ENCODE measurements around the gene TMEM140. TPM values are rescaled to one million over a fixed set of nuclear protein-coding genes. Genes with fewer than 3 reads are reported as not detected.

The TMEM140 gene
- total RNA-seq, 8 experiments from 2014 or later, result 4.7 to 18.5 (median 11.4) TPM

GRCh38 chr7:135180122-135180521 is 32.2 kb downstream of the TMEM140 start:
- WGBS, 10 experiments, result 60 to 100% (median 93%) methylated on average over 1 to 5 of the region's 5 CpGs; no CpG with 5 or more reads in 2 of the 10 experiments
- no peaks in the 10 kb centered on the region for H3K4me1 ChIP-seq (replicated peaks in 1 of 2)
- no peak overlapping the region for H3K27ac ChIP-seq
- in situ Hi-C loops (cut with MboI; ENCODE audit: low pct_unique_long_range_greater_than_20kb in 2 of 9, low sequenced_read_pairs in 9 of 9, unreplicated experiment in 9 of 9), result no loop called here
- no peak for ATAC-seq (replicated peaks in 6 of 8)
- H3K4me3 ChIP-seq, result no peak overlapping the region

- in situ Hi-C loops (cut with MboI; ENCODE audit: low pct_unique_long_range_greater_than_20kb in 2 of 9, low sequenced_read_pairs in 9 of 9, unreplicated experiment in 9 of 9), result no loop called here
- no peak for ATAC-seq (replicated peaks in 6 of 8)
- H3K4me3 ChIP-seq, result no peak overlapping the region
- no peaks in the 10 kb centered on the region for H3K4me1 ChIP-seq (replicated peaks in 1 of 2)
- H3K27ac ChIP-seq, result no peak overlapping the region
- WGBS, 10 experiments, result 40 to 100% (median 93%) methylated on average over 1 to 3 of the region's 3 CpGs; no CpG with 5 or more reads in 1 of the 10 experiments
These were observed 33.5 kb downstream of the TMEM140 start for GRCh38 chr7:135181261-135181928.

DNA sequence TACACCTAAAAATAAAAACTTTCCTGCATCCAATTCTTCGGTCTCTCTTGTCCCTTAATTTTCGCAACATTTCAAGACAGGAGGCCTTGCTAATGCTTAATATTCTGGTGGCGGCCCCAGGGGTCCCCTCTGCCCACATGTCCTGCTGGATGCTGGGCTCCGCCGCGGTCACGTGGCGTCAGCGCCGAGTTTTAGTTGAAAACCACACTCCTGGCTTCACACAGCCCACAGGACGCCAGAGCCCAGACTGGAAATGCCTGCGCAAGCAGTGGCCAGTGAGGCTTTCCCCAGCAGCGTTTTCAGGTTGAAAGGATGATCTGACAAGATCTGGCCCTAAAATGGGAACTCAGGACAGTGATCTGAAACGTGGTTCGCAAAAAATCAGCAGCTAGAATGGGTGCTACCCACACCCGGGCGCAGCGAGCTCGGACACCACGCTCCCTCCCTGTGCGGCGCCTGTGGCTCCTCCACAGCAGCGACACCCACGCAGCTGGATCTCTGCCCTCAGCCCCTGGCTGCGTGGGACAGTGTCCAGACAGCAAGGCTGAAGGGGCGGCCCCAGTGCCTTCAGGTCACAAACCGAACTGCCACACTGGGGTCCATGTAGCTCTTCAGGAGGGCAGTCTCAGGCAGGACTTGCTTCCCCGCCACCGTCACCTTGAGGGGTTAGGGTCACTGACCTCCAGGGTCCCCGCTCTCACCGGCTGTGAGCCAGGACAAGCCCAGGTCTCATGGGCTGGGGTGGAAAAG is 34.2 kb downstream of the TMEM140 start:
- Histone ChIP-seq H3K4me1 (replicated peaks in 1 of 2) (no peaks in the 10 kb centered on the region), H3K27ac (no peak overlapping the region), H3K4me3 (no peak overlapping the region)
- in situ Hi-C loops (cut with MboI; ENCODE audit: low pct_unique_long_range_greater_than_20kb in 2 of 9, low sequenced_read_pairs in 9 of 9, unreplicated experiment in 9 of 9), result no loop called here
- no peak for ATAC-seq (replicated peaks in 6 of 8)
- 80 to 100% (median 96%) methylated on average over 2 to 23 of the region's 31 CpGs; no CpG with 5 or more reads in 2 of the 10 experiments for WGBS, 10 experiments

DNA sequence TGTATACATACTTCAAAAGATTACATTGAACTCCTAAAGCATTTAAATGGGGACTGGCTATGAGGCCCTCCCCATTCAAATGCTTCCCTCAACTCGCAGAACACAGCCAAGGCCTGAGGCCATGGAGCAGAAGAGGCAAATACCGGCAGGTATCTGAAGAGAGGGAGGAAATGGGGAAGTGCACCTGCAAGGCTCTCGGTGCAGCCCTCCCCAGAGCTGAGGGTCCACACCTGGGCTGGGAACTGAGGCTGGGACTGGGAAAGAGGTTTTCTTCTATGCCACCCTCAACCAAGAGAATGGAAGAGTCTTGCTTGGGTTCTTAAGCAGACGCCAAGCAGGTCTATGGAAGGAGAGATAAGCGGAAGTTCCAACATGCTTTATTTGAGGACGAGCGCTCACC is 35.6 kb downstream of the TMEM140 start:
- no peaks in the 10 kb centered on the region for H3K4me1 ChIP-seq (replicated peaks in 1 of 2)
- H3K27ac ChIP-seq, result no peak overlapping the region
- H3K4me3 ChIP-seq, result no peak overlapping the region
- 89 to 100% (median 93%) methylated on average over 2 to 7 of the region's 7 CpGs; no CpG with 5 or more reads in 3 of the 10 experiments for WGBS, 10 experiments
- in situ Hi-C loops (cut with MboI; ENCODE audit: low pct_unique_long_range_greater_than_20kb in 2 of 9, low sequenced_read_pairs in 9 of 9, unreplicated experiment in 9 of 9), result no loop called here
- no peak for ATAC-seq (replicated peaks in 6 of 8)

DNA sequence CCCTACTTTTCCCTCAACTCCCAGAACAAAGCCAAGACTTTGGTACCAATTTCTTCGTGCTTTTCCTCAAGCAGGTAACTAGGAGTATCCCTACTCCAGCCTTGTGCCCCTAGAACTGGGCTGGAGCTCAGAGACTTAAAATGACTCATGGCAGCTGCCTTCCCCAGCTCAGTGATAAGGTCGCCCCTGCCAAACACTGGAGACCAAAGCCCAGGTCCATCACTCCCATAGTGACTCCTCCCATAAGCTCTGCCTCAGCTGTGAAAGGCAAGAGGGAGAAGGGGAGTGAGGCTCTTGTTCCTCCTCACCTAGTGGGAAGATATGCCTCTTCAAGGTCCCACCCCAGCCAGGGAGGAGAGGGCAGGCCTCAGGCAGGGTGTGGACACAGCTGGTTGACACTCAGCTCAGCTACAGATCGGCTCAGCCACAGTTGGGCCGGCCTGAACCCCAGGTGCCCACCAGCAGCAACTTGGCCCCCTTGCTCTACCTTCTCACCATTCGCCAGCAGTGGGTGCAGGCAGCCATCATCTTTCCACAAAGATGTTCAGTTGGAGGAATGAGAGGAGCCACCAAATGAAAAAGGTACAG is 36.5 kb downstream of the TMEM140 start:
- 71 to 100% (median 83%) methylated on average over 1 to 4 of the region's 5 CpGs; no CpG with 5 or more reads in 2 of the 10 experiments for WGBS, 10 experiments
- in situ Hi-C loops (cut with MboI; ENCODE audit: low pct_unique_long_range_greater_than_20kb in 2 of 9, low sequenced_read_pairs in 9 of 9, unreplicated experiment in 9 of 9), result no loop called here

GRCh38 chr7:135185471-135186260 is 37.8 kb downstream of the TMEM140 start:
- Histone ChIP-seq H3K4me3 (no peak overlapping the region), H3K4me1 (replicated peaks in 1 of 2) (no peaks in the 10 kb centered on the region), H3K27ac (no peak overlapping the region)
- in situ Hi-C loops (cut with MboI; ENCODE audit: low pct_unique_long_range_greater_than_20kb in 2 of 9, low sequenced_read_pairs in 9 of 9, unreplicated experiment in 9 of 9), result no loop called here
- ATAC-seq (replicated peaks in 6 of 8), result no peak
- WGBS, 10 experiments, result 80 to 100% (median 97%) methylated on average over 1 to 3 of the region's 7 CpGs; no CpG with 5 or more reads in 4 of the 10 experiments

More for the DNA sequence above, 36.5 kb downstream of the TMEM140 start:
- H3K4me3 ChIP-seq, result no peak overlapping the region
- no peak overlapping the region for H3K27ac ChIP-seq
- no peaks in the 10 kb centered on the region for H3K4me1 ChIP-seq (replicated peaks in 1 of 2)
- no peak for ATAC-seq (replicated peaks in 6 of 8)

GRCh38 chr7:135186261-135186540 is 38.3 kb downstream of the TMEM140 start:
- Histone ChIP-seq H3K4me1 (replicated peaks in 1 of 2) (no peaks in the 10 kb centered on the region), H3K27ac (no peak overlapping the region), H3K4me3 (no peak overlapping the region)
- in situ Hi-C loops (cut with MboI; ENCODE audit: low pct_unique_long_range_greater_than_20kb in 2 of 9, low sequenced_read_pairs in 9 of 9, unreplicated experiment in 9 of 9), result no loop called here
- WGBS, 10 experiments, result 83 to 100% (median 100%) methylated on average over 1 of the region's 3 CpGs; no CpG with 5 or more reads in 5 of the 10 experiments
- ATAC-seq (replicated peaks in 6 of 8), result no peak

- no peak for ATAC-seq (replicated peaks in 6 of 8)
- WGBS, 10 experiments, result 91% methylated on average over 6 of the region's 12 CpGs; no CpG with 5 or more reads in 9 of the 10 experiments
- in situ Hi-C loops (cut with MboI; ENCODE audit: low pct_unique_long_range_greater_than_20kb in 2 of 9, low sequenced_read_pairs in 9 of 9, unreplicated experiment in 9 of 9), result no loop called here
These were observed 39.0 kb downstream of the TMEM140 start for GRCh38 chr7:135186841-135187253.

DNA sequence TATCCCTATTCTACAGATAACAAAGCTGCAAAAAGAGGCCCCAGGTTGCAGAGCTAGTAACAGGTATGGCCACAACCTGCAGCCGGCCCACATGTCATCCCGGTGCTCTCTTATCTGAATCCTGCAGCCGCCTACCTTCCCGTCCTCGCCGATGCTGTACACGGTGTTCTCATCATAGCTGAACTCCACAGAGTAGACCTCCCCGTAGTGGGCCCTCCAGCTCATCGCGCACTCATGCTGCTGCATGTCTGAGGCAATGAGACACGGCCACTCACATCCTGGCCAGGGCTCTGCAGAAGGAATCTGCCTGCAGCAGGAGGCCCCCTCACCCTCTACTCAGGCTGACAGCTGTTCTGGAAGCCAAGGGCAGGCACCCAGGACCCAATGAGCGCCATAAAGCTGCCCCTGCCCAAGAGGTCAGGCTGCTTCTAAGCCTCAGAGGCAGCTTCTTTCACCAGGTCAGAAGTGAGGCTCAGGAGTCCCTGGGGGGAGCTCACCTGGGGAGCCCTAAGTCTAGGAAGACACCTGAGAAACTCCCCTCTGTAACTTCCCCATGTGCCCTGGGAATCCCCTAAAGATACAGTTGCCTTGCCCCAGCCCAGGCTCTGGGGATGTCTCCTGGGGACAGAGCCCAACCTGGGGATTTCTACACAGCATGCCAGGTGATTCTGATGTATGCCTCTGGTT is 40.6 kb downstream of the TMEM140 start:
- no peak for ATAC-seq (replicated peaks in 6 of 8)
- no peaks in the 10 kb centered on the region for H3K4me1 ChIP-seq (replicated peaks in 1 of 2)
- 60 to 100% (median 88%) methylated on average over 1 to 5 of the region's 12 CpGs; no CpG with 5 or more reads in 2 of the 10 experiments for WGBS, 10 experiments
- no peak overlapping the region for H3K4me3 ChIP-seq
- H3K27ac ChIP-seq, result no peak overlapping the region
- in situ Hi-C loops (cut with MboI; ENCODE audit: low pct_unique_long_range_greater_than_20kb in 2 of 9, low sequenced_read_pairs in 9 of 9, unreplicated experiment in 9 of 9), result no loop called here

More at GRCh38 chr7:135186841-135187253, 39.0 kb downstream of the TMEM140 start:
- no peak overlapping the region for H3K27ac ChIP-seq
- no peaks in the 10 kb centered on the region for H3K4me1 ChIP-seq (replicated peaks in 1 of 2)
- no peak overlapping the region for H3K4me3 ChIP-seq

DNA sequence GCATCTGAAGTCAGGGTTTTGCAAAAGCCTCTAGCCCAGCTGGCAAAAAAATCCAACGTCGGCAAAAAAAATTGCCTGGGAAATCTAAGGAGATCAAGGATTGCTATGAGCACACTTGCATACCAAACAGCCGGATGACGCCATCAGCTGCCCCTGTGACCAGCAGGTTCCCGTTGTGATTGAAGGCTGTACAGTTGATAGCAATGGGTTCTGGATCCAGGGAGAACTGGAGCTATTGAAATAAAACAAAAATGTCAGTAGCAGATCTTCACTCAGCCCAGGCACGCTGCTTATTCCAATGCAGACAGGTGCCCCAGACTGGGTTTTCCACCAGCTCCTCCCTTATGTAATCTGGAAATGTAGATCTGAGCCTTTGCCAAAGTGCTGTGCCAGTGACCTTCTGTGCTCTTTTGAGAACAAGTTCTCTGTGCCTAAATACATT is 41.4 kb downstream of the TMEM140 start:
- Histone ChIP-seq H3K4me3 (no peak overlapping the region), H3K27ac (no peak overlapping the region), H3K4me1 (replicated peaks in 1 of 2) (no peaks in the 10 kb centered on the region)
- no peak for ATAC-seq (replicated peaks in 6 of 8)
- in situ Hi-C loops (cut with MboI; ENCODE audit: low pct_unique_long_range_greater_than_20kb in 2 of 9, low sequenced_read_pairs in 9 of 9, unreplicated experiment in 9 of 9), result no loop called here
- WGBS, 10 experiments, result 80 to 96% (median 92%) methylated on average over 3 to 6 of the region's 6 CpGs; no CpG with 5 or more reads in 3 of the 10 experiments

DNA sequence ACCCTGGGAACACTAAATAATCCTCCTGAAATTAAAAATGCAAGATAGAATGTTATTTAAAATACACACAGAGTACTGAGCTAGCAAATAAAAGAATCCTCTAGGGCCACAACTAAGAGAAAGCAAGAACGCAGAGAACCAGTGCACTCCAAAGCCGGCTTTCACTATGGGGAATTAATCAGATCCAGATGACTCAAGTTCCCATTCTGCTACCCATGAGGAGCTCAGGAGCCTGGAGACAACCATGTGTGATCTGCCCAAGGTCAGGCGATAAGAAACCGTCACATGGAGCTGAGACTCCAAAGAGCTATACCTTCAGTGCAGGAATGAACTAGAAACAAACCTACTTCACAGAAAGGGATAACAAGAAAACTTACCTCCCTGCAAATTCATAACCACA is 42.1 kb downstream of the TMEM140 start:
- peak in 2 of 8 experiments; percentile 51 to 60 for ATAC-seq (replicated peaks in 6 of 8)
- in situ Hi-C loops (cut with MboI; ENCODE audit: low pct_unique_long_range_greater_than_20kb in 2 of 9, low sequenced_read_pairs in 9 of 9, unreplicated experiment in 9 of 9), result no loop called here
- WGBS, 10 experiments, result 15 to 100% (median 97%) methylated on average over 1 to 4 of the region's 4 CpGs; no CpG with 5 or more reads in 1 of the 10 experiments
- Histone ChIP-seq H3K27ac (no peak overlapping the region), H3K4me3 (no peak overlapping the region), H3K4me1 (replicated peaks in 1 of 2) (no peaks in the 10 kb centered on the region)

DNA sequence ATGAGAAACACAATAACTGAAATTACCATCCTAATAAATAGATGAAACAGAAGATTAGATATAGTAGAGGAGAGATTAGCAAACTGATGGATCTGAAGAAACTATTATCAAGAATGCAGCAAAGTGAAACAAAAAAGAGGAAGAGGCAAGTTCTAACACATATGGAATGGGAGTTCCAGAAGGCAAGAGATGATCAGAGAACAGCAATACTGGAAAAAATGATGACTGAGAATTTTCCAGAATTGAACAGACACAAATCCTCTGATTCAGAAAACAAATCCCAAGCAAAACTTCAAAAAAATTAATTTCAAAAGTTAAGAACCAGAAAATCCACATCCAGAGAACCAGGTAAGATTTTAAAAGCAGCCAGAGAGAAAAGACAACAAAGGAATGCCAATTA is 42.8 kb downstream of the TMEM140 start:
- in situ Hi-C loops (cut with MboI; ENCODE audit: low pct_unique_long_range_greater_than_20kb in 2 of 9, low sequenced_read_pairs in 9 of 9, unreplicated experiment in 9 of 9), result no loop called here
- H3K27ac ChIP-seq, result no peak overlapping the region
- H3K4me3 ChIP-seq, result no peak overlapping the region
- no peaks in the 10 kb centered on the region for H3K4me1 ChIP-seq (replicated peaks in 1 of 2)
- no peak for ATAC-seq (replicated peaks in 6 of 8)

Data from motor neuron (in vitro differentiated cells).